Right lobe of liver (tissue), 6 donors: ENCODE measurements around the gene PELI1. TPM values are rescaled to one million over a fixed set of nuclear protein-coding genes. Genes with fewer than 3 reads are reported as not detected.

Experiments used
- ATAC-seq, 4 donors: fragments of 200-7000 bp; cut with Tn5 transposase; one replicate each; pipeline ENCODE4 v1.9.1; 2020; ENCODE audit warnings: mild to moderate bottlenecking in 4 of 4, moderate library complexity in 4 of 4
- DNase-seq, 3 donors: peaks; one replicate each; pipeline ENCODE4 v3.0.0-alpha.2; 2020
- H3K27ac ChIP-seq, 3 donors: fragments of 200-600 bp; one replicate each; pipeline ENCODE4 v1.8.0; 2022
- H3K27me3 ChIP-seq, 2 donors: fragments of 200-600 bp; one replicate each; pipeline ENCODE4 v1.8.0; 2022
- H3K36me3 ChIP-seq, 4 donors: fragments of 200-600 bp; sonication (generic) in 1 of 4; one replicate each; pipeline versions ENCODE4 v1.5.1 to v1.8.0; 2017 to 2022; ENCODE audit warnings: control low read depth in 1 of 4
- H3K4me1 ChIP-seq, 4 donors: fragments of 200-600 bp; sonication (generic) in 1 of 4; one replicate each; pipeline versions ENCODE4 v1.5.1 to v1.8.0; 2017 to 2022; ENCODE audit warnings: control low read depth in 1 of 4
- H3K4me3 ChIP-seq, 3 donors: fragments of 200-600 bp; one replicate each; pipeline ENCODE4 v1.8.0; 2022
- H3K9me3 ChIP-seq, 4 donors: fragments of 200-600 bp; sonication (generic) in 1 of 4; one replicate each; pipeline versions ENCODE4 v1.5.1 to v1.8.0; 2017 to 2022; ENCODE audit warnings: control low read depth in 1 of 4
- CTCF ChIP-seq, 4 donors: fragments of 200-600 bp in 3 of 4; fragments of 450-650 bp in 1 of 4; IDR thresholded peaks; one replicate each; pipeline versions ENCODE4 v1.5.1 to v1.8.0; 2016 to 2022; ENCODE audit warnings: antibody characterized with exemption in 4 of 4, mild to moderate bottlenecking in 2 of 4
- POLR2A ChIP-seq: fragments of 450-650 bp; IDR thresholded peaks from one replicate; pipeline ENCODE4 v1.6.1; 2017; ENCODE audit warnings: antibody characterized with exemption, mild to moderate bottlenecking
- WGBS: methylation state at CpG from one replicate; pipeline ENCODE4 v1.1.6; 2018; ENCODE audit warnings: low coverage, low lambda C conversion rate; ENCODE audit not compliant: insufficient coverage; ENCODE audit errors: missing lambda C conversion rate; 5-methylcytosine and 5-hydroxymethylcytosine counted together
- intact Hi-C, 2 donors: fragments of 100-400 bp; cut with DNase I; formaldehyde crosslinking; loops; one replicate each; pipeline versions ENCODE4 v1.11.2 to v1.14.1; 2022
- total RNA-seq, 6 experiments: library from RNA; depleted of rRNA in 2 of 6; stranded (reverse); fragments of >200 nt in 2 of 6; fragmentation: NEBNext Ultra II Directional in 3 of 6; extraction: Animal tissue kit (Norgen Biotek cat#: 25700) in 3 of 6; gene quantifications; one replicate each; pipeline versions ENCODE4 v1.1.0 to v1.2.4, GENCODE V29; 2016 to 2023
- donor health status: DM: no; HTN: yes; CAD: no.
- donor health status: DM: no; HTN: no; CAD: no.
- donor health status: DM: no; HTN: no; CAD: no.
- donor health status: DM: no; HTN: yes; CAD: no.
- donor health status: DM: no; HTN: yes; CAD: no.

The PELI1 gene
- total RNA-seq, 6 experiments from 2014 or later, result 4.7 to 18.8 (median 8.3) TPM

- intact Hi-C loops, result no loop called here
- Histone ChIP-seq H3K9me3 (no peaks in the 10 kb centered on the region), H3K4me1 (no peaks in the 10 kb centered on the region), H3K27ac (no peak overlapping the region), H3K36me3 (no peaks in the 10 kb centered on the region), H3K4me3 (no peak overlapping the region), H3K27me3 (no peaks in the 10 kb centered on the region)
- DNase-seq, result no peak
- TF ChIP-seq CTCF (IDR thresholded peaks at IDR 0.05) (no peak), POLR2A (no peak)
- no peak for ATAC-seq
These were observed 24.0 kb upstream of the PELI1 start for GRCh38 chr2:64168201-64168600.

- no peaks in the 10 kb centered on the region for H3K9me3 ChIP-seq
- no peaks in the 10 kb centered on the region for H3K27me3 ChIP-seq
- H3K4me1 ChIP-seq, result no peaks in the 10 kb centered on the region
- H3K36me3 ChIP-seq, result no peaks in the 10 kb centered on the region
- intact Hi-C loops, result no loop called here
- no peak overlapping the region for H3K4me3 ChIP-seq
- no peak overlapping the region for H3K27ac ChIP-seq
- TF ChIP-seq POLR2A, result no peak
- TF ChIP-seq CTCF (IDR thresholded peaks at IDR 0.05), result no peak
- no peak for DNase-seq
- no peak for ATAC-seq
- 93% methylated on average over 4 of the region's 4 CpGs for WGBS
These were observed 22.6 kb upstream of the PELI1 start for GRCh38 chr2:64166637-64167420.

- no peaks in the 10 kb centered on the region for H3K27me3 ChIP-seq
- H3K36me3 ChIP-seq, result no peaks in the 10 kb centered on the region
- H3K4me1 ChIP-seq, result no peaks in the 10 kb centered on the region
- TF ChIP-seq POLR2A (no peak), CTCF (IDR thresholded peaks at IDR 0.05) (no peak)
- no peak for ATAC-seq
- H3K4me3 ChIP-seq, result no peak overlapping the region
- intact Hi-C loops, result no loop called here
- no peak overlapping the region for H3K27ac ChIP-seq
- DNase-seq, result no peak
- no peaks in the 10 kb centered on the region for H3K9me3 ChIP-seq
- 85% methylated on average over 2 of the region's 2 CpGs for WGBS
These were observed 22.0 kb upstream of the PELI1 start for GRCh38 chr2:64166212-64166611.

- H3K27ac ChIP-seq, result no peak overlapping the region
- DNase-seq, result no peak
- H3K4me1 ChIP-seq, result no peaks in the 10 kb centered on the region
- intact Hi-C loops, result no loop called here
- WGBS, result 79% methylated on average over 1 of the region's 1 CpG
- TF ChIP-seq POLR2A, result no peak
- no peak for TF ChIP-seq CTCF (IDR thresholded peaks at IDR 0.05)
- no peak overlapping the region for H3K4me3 ChIP-seq
- H3K36me3 ChIP-seq, result no peaks in the 10 kb centered on the region
- no peaks in the 10 kb centered on the region for H3K9me3 ChIP-seq
- no peaks in the 10 kb centered on the region for H3K27me3 ChIP-seq
- no peak for ATAC-seq
These were observed 21.5 kb upstream of the PELI1 start for GRCh38 chr2:64165706-64166105.
